ENCODE data around the gene BTBD19. TPM values are rescaled to one million over a fixed set of nuclear protein-coding genes. Genes with fewer than 3 reads are reported as not detected.

The BTBD19 gene
- total and polyA plus RNA-seq, 2 of the 8 experiments (the other 6 are each of a cell fraction or from before 2014, with no cell fraction given): 1.1 TPM

GRCh38 chr1:44778705-44779576 lies 29.4 kb upstream of the BTBD19 start:
- Histone ChIP-seq H2BK15ac (ENCODE audit: low read length) (no peak overlapping the region), H2BK12ac (ENCODE audit: low read depth, low read length) (no peak overlapping the region), H3K27me3 (replicated peaks in 1 of 4; ENCODE audit: control insufficient read depth in 3 of 4, extremely low read depth in 1 of 4, insufficient read depth in 3 of 4, low read length in 3 of 4) (no peaks in the 10 kb centered on the region; a peak in 1 of 7 replicates), H3K4ac (replicated peaks; ENCODE audit: insufficient read length, low read depth, low read length) (no peak overlapping the region), H4K91ac (replicated peaks; ENCODE audit: insufficient read length, low read length) (no peak overlapping the region), H3K4me2 (ENCODE audit: insufficient read depth in 1 of 2, low read depth in 2 of 2, low read length in 2 of 2) (peak overlapping the region; percentile 7 to 98; a peak in 2 of 4 replicates), H4K5ac (ENCODE audit: insufficient read length, low read depth, low read length) (no peak overlapping the region), H3K14ac (ENCODE audit: insufficient read length) (no peak overlapping the region), H3K9me3 (ENCODE audit: insufficient read depth in 2 of 2, low read depth in 1 of 2, low read length in 1 of 2) (no peaks in the 10 kb centered on the region), H3K4me1 (replicated peaks in 1 of 4; ENCODE audit: control insufficient read depth in 3 of 4, insufficient read depth in 4 of 4, low read length in 3 of 4) (peaks cover 0 to 13% (median 4%) of the 10 kb centered on the region in 4 experiments; a peak in 6 of 7 replicates), H3K27ac (ENCODE audit: low read depth, low read length) (no peak overlapping the region), H2AFZ (ENCODE audit: low read length) (no peak overlapping the region), H2BK5ac (ENCODE audit: low read depth, low read length) (no peak overlapping the region), H4K20me1 (replicated peaks in 1 of 2; ENCODE audit: control insufficient read depth in 1 of 2, insufficient read depth in 2 of 2, low read length in 2 of 2) (peaks cover 13 to 21% of the 10 kb centered on the region in 2 experiments), H2BK20ac (ENCODE audit: low read length) (no peak overlapping the region), H3K23me2 (ENCODE audit: low read depth, low read length) (peaks cover 16% of the 10 kb centered on the region), H3K18ac (ENCODE audit: extremely low read depth, low read length) (no peak overlapping the region), H4K8ac (ENCODE audit: extremely low read depth, insufficient read depth, low read length) (no peak overlapping the region), H2AK5ac (ENCODE audit: low read depth, low read length) (no peak overlapping the region), H3K56ac (replicated peaks; ENCODE audit: insufficient read length, low read depth, low read length) (no peak overlapping the region), H3K36me3 (ENCODE audit: control insufficient read depth in 2 of 4, insufficient read depth in 4 of 4, low read length in 3 of 4) (peaks cover 24 to 54% (median 34%) of the 10 kb centered on the region in 4 experiments), H3K23ac (ENCODE audit: insufficient read length) (no peak overlapping the region), H3K79me1 (ENCODE audit: low read depth, low read length) (peaks cover 3% of the 10 kb centered on the region; the same call in 1 of the 2 replicates), H3K79me2 (ENCODE audit: control insufficient read depth in 1 of 2, insufficient read depth in 2 of 2, low read length in 2 of 2) (peaks cover 15 to 33% of the 10 kb centered on the region in 2 experiments), H3K9ac (replicated peaks in 1 of 4; ENCODE audit: extremely low read depth in 1 of 4, low read depth in 3 of 4, low read length in 3 of 4) (no peak overlapping the region), H3K4me3 (ENCODE audit: extremely low read depth in 1 of 4, insufficient read depth in 2 of 4, low read depth in 3 of 4, low read length in 4 of 4) (no peak overlapping the region), H2BK120ac (replicated peaks; ENCODE audit: low read depth, low read length) (no peak overlapping the region)
- CTCF ChIA-PET (ENCODE audit: partially characterized antibody): interaction anchor here (1.0 to 3.0 kb wide), 2 partner anchors 15 to 18 kb away, joined by 3 to 11 read pairs; no protein-coding TSS in a partner anchor
- DNase-seq (ENCODE audit: low read depth in 1 of 2, low spot score in 2 of 2): no peak
- peak; percentile 8 to 74; a peak in 2 of 3 replicates for TF ChIP-seq POLR2A (IDR thresholded peaks at IDR 0.05; ENCODE audit: control extremely low read depth in 1 of 2, low read depth in 2 of 2, low read length in 2 of 2)
- TF ChIP-seq TCF12 (IDR thresholded peaks at IDR 0.05; ENCODE audit: low read depth, low read length): no peak
- TF ChIP-seq POLR2AphosphoS5 (IDR thresholded peaks at IDR 0.05; ENCODE audit: low read depth, low read length): peak; percentile 58; the same call in 1 of the 2 replicates
- TF ChIP-seq RXRA (IDR thresholded peaks at IDR 0.05; ENCODE audit: insufficient read depth, low read depth, low read length): no peak
- TF ChIP-seq SP2 (IDR thresholded peaks at IDR 0.05; ENCODE audit: low read length): no peak
- TF ChIP-seq JUND (IDR thresholded peaks at IDR 0.05; ENCODE audit: low read length): no peak
- no peak for TF ChIP-seq POU5F1 (IDR thresholded peaks at IDR 0.05; ENCODE audit: low read depth, low read length)
- TF ChIP-seq NRF1 (IDR thresholded peaks at IDR 0.05; ENCODE audit: low read depth, low read length): no peak
- no peak for TF ChIP-seq CHD2 (IDR thresholded peaks at IDR 0.05; ENCODE audit: low read length)
- 94% methylated on average over 6 of the region's 6 CpGs; no CpG with 5 or more reads in 1 of the 2 experiments for WGBS, 2 experiments (ENCODE audit: extremely low coverage in 1 of 2, insufficient coverage in 1 of 2, insufficient read length in 1 of 2, insufficient replicate concordance in 2 of 2, low coverage in 1 of 2, low lambda C conversion rate in 2 of 2, missing lambda C conversion rate in 1 of 2)
- FAIRE-seq: no peak
- POLR2A ChIA-PET (ENCODE audit: partially characterized antibody): interaction anchor here (0.7 to 23.6 kb wide), 25 partner anchors 8 to 733 kb away, joined by 3 to 428 read pairs (median 19); partner anchors contain the start of genes BEST4, BTBD19, DYNLT4 and HECTD3

Data from H1 (cell line).